Activated T-helper 2 cell treated with anti-CD3 and anti-CD28 coated beads, Interferon-gamma antibody, Interleukin-2, Interleukin-4, amounts not matched to agents 10 μg/mL and 5 μg/mL and 100 μg/mL, durations not matched to agents 14 hours and 24 hours and 36 hours (primary cell): ENCODE results near the gene DUSP22. TPM values are rescaled to one million over a fixed set of nuclear protein-coding genes. Genes with fewer than 3 reads are reported as not detected.

Experiments
- DNase-seq: peaks from one replicate; pipeline ENCODE4 v3.0.0; 2021; ENCODE audit warnings: low spot score
- H3K27ac Mint-ChIP-seq: one replicate; pipeline ENCODE4 v1.8.0; 2021; ENCODE audit warnings: mixed read lengths
- H3K27me3 Mint-ChIP-seq: one replicate; pipeline ENCODE4 v1.8.0; 2021; ENCODE audit warnings: low read depth, mixed read lengths
- H3K36me3 Mint-ChIP-seq: one replicate; pipeline ENCODE4 v1.8.0; 2021; ENCODE audit warnings: low read depth, mixed read lengths
- H3K4me1 Mint-ChIP-seq: one replicate; pipeline ENCODE4 v1.8.0; 2021; ENCODE audit warnings: low read depth, mixed read lengths
- H3K4me3 Mint-ChIP-seq: one replicate; pipeline ENCODE4 v1.8.0; 2021; ENCODE audit warnings: low read depth, mild to moderate bottlenecking, moderate library complexity, mixed read lengths
- H3K9me3 Mint-ChIP-seq: one replicate; pipeline ENCODE4 v1.8.0; 2021; ENCODE audit warnings: mixed read lengths
- intact Hi-C: fragments of 100-400 bp; cut with micrococcal nuclease; formaldehyde crosslinking; loops from one replicate; pipeline ENCODE4 v1.15.1; 2023
- total RNA-seq: library from RNA; stranded (reverse); gene quantifications from 2 replicates; pipeline ENCODE4 v1.2.3, GENCODE V29; 2022

DUSP22 gene
- total RNA-seq, 1 donor from 2014 or later, result 27.5 TPM

- Mint-ChIP-seq H3K36me3 (peaks cover 4% of the 10 kb centered on the region), H3K27me3 (no peaks in the 10 kb centered on the region), H3K4me1 (no peaks in the 10 kb centered on the region), H3K9me3 (no peaks in the 10 kb centered on the region), H3K4me3 (no peak overlapping the region), H3K27ac (no peak overlapping the region)
- DNase-seq, result no peak
- intact Hi-C loops, result loop anchor here (1.0 kb wide), 1 partner anchor 7 kb away; no protein-coding TSS in a partner anchor
Measured at GRCh38 chr6:328924-329323, 36.6 kb downstream of the DUSP22 start.

GRCh38 chr6:329888-330691 lies 37.8 kb downstream of the DUSP22 start:
- intact Hi-C loops, result no loop called here
- no peak overlapping the region for H3K4me3 Mint-ChIP-seq
- H3K9me3 Mint-ChIP-seq, result no peaks in the 10 kb centered on the region
- no peaks in the 10 kb centered on the region for H3K4me1 Mint-ChIP-seq
- peaks cover 4% of the 10 kb centered on the region for H3K36me3 Mint-ChIP-seq
- H3K27ac Mint-ChIP-seq, result no peak overlapping the region
- H3K27me3 Mint-ChIP-seq, result no peaks in the 10 kb centered on the region
- no peak for DNase-seq

DNA sequence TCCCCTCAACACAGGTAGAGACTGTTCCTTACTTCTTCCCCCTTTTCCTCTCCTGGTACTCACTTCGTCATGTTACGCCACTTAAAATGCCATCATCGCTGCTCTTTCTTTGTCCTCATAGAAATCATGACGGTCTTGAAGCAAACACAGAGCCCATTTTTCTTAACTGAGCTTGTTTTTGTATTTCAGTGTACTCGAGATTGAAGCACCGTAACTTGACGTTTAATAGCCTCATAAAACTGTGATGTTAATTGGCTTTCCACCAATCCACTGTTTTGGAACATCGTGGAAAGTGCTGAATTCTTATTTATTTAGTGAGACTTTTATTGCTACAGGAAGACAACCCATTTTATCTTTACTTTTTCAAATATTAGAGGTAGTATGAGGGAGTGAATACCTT lies 38.7 kb downstream of the DUSP22 start:
- intact Hi-C loops, result no loop called here
- peaks cover 4% of the 10 kb centered on the region for H3K4me1 Mint-ChIP-seq
- no peaks in the 10 kb centered on the region for H3K9me3 Mint-ChIP-seq
- no peak overlapping the region for H3K27ac Mint-ChIP-seq
- no peaks in the 10 kb centered on the region for H3K27me3 Mint-ChIP-seq
- no peak overlapping the region for H3K4me3 Mint-ChIP-seq
- H3K36me3 Mint-ChIP-seq, result peaks cover 4% of the 10 kb centered on the region
- DNase-seq, result no peak

GRCh38 chr6:331622-332521 lies 39.6 kb downstream of the DUSP22 start:
- DNase-seq, result no peak
- Mint-ChIP-seq H3K4me1 (peaks cover 13% of the 10 kb centered on the region), H3K27me3 (no peaks in the 10 kb centered on the region), H3K4me3 (no peak overlapping the region), H3K27ac (no peak overlapping the region), H3K36me3 (no peaks in the 10 kb centered on the region), H3K9me3 (no peaks in the 10 kb centered on the region)
- intact Hi-C loops, result no loop called here

GRCh38 chr6:332671-333070 lies 40.4 kb downstream of the DUSP22 start:
- intact Hi-C loops, result no loop called here
- Mint-ChIP-seq H3K4me3 (no peak overlapping the region), H3K9me3 (no peaks in the 10 kb centered on the region), H3K36me3 (no peaks in the 10 kb centered on the region), H3K4me1 (peaks cover 21% of the 10 kb centered on the region), H3K27ac (no peak overlapping the region), H3K27me3 (no peaks in the 10 kb centered on the region)
- no peak for DNase-seq

- Mint-ChIP-seq H3K4me1 (peaks cover 27% of the 10 kb centered on the region), H3K27ac (no peak overlapping the region), H3K9me3 (no peaks in the 10 kb centered on the region), H3K36me3 (no peaks in the 10 kb centered on the region), H3K27me3 (no peaks in the 10 kb centered on the region), H3K4me3 (no peak overlapping the region)
- no peak for DNase-seq
- intact Hi-C loops, result no loop called here
Measured at GRCh38 chr6:333379-334002, 41.2 kb downstream of the DUSP22 start.

DNA sequence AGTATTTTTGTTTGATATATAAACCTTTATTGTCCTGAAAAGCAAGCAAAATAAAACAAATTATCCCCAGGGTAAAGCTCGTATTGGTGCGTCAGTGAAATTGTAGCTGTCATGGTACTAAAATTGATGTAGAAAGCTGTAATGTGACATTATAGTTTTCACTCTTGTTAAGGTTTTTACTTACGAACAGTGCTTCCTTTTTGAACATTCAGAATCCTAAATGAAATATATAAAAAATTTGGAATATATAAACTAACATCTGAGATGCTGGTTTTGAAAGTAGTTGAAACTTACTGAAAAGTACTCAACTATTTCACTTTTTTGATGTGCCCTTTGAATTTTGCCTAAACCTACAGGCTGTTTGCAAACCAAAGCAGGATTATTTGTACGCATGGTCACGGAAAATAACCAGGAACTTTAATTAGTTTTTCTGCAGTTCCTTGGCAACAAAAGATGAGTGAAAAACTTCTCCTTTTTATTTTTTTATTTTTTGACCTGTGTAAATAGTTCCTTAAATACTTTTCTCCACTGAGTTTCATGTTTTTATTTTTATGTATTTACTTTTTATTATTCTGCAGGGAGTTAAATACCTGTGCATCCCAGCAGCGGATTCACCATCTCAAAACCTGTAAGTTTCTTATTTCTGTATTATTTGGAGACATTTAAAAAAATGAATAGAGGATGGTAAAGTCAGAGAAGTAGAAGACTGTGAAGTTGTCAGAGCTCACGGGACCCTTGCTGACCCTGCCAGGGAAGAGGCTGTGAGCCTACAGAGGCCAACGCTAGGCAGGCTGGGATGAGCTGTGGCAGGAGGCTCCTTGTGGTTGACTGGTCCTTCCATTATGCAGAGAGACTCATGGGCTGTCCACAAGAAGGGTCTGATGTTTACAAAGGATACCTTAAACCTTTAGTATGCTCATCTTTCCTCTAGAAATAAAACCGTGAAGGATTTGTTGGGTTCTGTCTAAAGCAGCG lies 42.5 kb downstream of the DUSP22 start:
- Mint-ChIP-seq H3K4me3 (no peak overlapping the region), H3K27ac (no peak overlapping the region), H3K36me3 (no peaks in the 10 kb centered on the region), H3K27me3 (no peaks in the 10 kb centered on the region), H3K4me1 (peaks cover 40% of the 10 kb centered on the region), H3K9me3 (no peaks in the 10 kb centered on the region)
- DNase-seq, result no peak
- intact Hi-C loops, result loop anchor here (5.0 kb wide), 2 partner anchors 212 to 227 kb away; no protein-coding TSS in a partner anchor

GRCh38 chr6:335572-335971 lies 43.3 kb downstream of the DUSP22 start:
- H3K36me3 Mint-ChIP-seq, result no peaks in the 10 kb centered on the region
- no peaks in the 10 kb centered on the region for H3K27me3 Mint-ChIP-seq
- DNase-seq, result no peak
- no peaks in the 10 kb centered on the region for H3K9me3 Mint-ChIP-seq
- peaks cover 46% of the 10 kb centered on the region for H3K4me1 Mint-ChIP-seq
- intact Hi-C loops, result loop anchor here (5.0 kb wide), 2 partner anchors 212 to 227 kb away; no protein-coding TSS in a partner anchor
- no peak overlapping the region for H3K4me3 Mint-ChIP-seq
- no peak overlapping the region for H3K27ac Mint-ChIP-seq

DNA sequence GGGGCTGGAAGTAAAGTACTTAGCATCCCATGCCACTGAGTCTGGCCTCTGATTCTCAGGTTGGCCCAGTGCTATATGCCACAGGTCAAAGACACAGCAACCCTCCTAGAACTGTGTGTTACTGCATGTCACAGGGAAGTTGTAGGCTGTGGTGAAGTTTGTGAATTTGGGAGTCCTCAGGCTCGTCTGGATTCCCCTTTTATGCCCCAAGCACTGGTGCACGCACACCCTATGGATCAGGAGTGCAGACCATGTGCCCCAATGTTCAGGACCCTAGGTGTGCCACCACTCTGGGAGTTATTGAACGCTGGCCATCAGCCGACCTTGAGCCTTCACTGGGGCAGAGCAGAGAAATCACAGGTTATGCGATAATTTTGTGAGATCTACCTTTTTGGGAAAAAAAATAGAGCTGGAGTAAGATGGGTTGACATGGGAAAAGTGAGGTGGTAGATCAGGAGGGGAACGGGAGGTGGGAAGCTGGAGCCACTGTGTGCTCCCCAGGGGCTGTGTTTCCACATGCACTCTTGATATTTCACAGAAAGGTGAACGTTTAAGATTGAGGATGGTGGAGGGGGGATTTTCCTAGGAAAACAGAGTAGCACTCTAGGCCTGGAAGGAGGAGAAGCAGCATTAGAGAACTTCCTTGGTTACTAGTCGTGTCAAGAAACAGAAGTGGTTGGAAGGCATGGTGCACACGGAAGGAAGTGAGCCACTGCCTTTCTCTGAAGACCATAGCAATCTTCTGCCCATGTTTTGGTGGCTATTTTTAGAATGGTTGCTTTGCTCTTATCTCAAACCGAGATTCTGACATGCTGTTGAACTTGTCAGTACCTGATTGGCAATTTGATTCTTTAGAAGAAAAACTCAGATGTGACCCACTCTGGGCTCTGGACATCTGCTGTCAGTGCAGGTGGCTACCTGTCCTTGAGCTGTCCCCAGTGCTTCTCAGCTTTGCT lies 44.1 kb downstream of the DUSP22 start:
- H3K4me3 Mint-ChIP-seq, result peak overlapping the region; percentile 35
- DNase-seq, result peak; percentile 23
- intact Hi-C loops, result loop anchor here (1.0 to 5.0 kb wide), 3 partner anchors 8 to 226 kb away; no protein-coding TSS in a partner anchor

GRCh38 chr6:337805-338368 lies 45.6 kb downstream of the DUSP22 start:
- Mint-ChIP-seq H3K4me1 (peaks cover 66% of the 10 kb centered on the region), H3K27ac (peak overlapping the region; percentile 66)

More for the DNA sequence above, 44.1 kb downstream of the DUSP22 start:
- H3K27me3 Mint-ChIP-seq, result no peaks in the 10 kb centered on the region
- peaks cover under 1% of the 10 kb centered on the region for H3K36me3 Mint-ChIP-seq
- H3K9me3 Mint-ChIP-seq, result no peaks in the 10 kb centered on the region
- peak overlapping the region; percentile 74 for H3K27ac Mint-ChIP-seq
- H3K4me1 Mint-ChIP-seq, result peaks cover 55% of the 10 kb centered on the region

More at GRCh38 chr6:337805-338368, 45.6 kb downstream of the DUSP22 start:
- Mint-ChIP-seq H3K27me3 (no peaks in the 10 kb centered on the region), H3K4me3 (peak overlapping the region; percentile 50), H3K9me3 (no peaks in the 10 kb centered on the region), H3K36me3 (peaks cover 8% of the 10 kb centered on the region)
- no peak for DNase-seq
- intact Hi-C loops, result loop anchor here (2.0 to 5.0 kb wide), 4 partner anchors 113 to 224 kb away; no protein-coding TSS in a partner anchor
